Stimulated activated CD4-positive, alpha-beta T cell treated with anti-CD3 and anti-CD28 coated beads, Interleukin-15, amount 100 ng/mL, for 48 hours (primary cell): ENCODE data around the gene CACNA1I.

ENCODE experiments used
- DNase-seq, 2 donors: peaks; one replicate each; pipeline ENCODE4 v3.0.0-alpha.2; 2020; ENCODE audit warnings: low read depth in 2 of 2

The CACNA1I gene

DNA sequence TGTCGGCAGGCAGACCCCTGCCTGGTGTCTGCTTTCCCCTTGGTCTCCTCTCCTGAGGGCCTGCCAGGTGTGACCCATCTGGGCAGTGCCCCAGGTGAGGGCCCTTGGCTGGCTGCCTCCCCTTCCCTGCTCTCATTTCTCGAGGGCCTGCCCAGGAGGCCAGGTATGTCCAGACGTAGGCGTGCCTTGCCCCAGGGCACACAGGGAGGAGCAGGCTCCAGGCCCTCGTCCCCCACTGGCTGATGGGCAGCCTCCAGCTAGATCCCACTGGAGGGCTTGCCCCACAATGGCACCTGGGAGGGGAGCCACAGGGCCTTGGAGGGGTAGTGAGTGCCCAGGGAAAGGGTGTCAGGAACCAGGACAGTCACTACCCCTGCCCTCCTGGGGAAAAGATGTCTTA lies 95.9 kb downstream of the CACNA1I start:
- DNase-seq = no peak

DNA sequence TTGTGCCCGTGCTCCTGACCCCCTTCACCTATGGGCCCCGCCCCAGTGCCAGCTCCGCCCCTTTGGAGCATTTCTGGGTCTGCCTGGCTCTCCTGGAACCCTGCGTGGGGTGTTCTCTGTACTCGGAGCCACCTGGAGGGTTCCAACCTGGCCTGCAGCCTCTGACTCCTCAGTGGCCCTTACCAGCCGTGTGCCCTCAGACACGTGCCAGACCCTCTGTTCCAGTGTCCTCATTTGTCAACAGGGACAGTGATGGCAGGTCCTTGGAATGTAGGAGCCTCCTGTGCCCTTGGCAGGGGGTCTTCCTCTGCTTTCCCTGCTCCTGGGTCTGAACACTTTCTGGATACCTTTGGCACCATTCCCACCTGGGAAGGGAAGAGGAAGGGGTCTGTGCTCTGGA lies 96.4 kb downstream of the CACNA1I start:
- DNase-seq = no peak

- DNase-seq = no peak
Measured at GRCh38 chr22:39669432-39669831, 98.9 kb downstream of the CACNA1I start.

DNA sequence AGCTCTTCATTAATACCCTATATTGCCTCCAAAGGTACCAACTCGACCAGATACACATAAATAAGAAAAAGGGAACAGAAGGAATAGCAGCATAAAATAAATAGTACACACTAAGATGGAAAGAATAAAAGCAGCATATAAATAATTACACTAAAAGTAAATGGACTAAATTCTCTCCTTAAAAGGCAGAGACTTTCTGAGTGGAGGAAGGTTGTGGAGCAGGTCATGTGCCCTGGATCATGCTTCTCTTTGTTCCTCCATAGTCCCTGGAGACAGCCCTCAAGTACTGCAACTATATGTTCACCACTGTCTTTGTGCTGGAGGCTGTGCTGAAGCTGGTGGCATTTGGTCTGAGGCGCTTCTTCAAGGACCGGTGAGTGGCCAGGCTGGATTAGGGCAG lies 101.4 kb downstream of the CACNA1I start:
- DNase-seq = no peak

DNA sequence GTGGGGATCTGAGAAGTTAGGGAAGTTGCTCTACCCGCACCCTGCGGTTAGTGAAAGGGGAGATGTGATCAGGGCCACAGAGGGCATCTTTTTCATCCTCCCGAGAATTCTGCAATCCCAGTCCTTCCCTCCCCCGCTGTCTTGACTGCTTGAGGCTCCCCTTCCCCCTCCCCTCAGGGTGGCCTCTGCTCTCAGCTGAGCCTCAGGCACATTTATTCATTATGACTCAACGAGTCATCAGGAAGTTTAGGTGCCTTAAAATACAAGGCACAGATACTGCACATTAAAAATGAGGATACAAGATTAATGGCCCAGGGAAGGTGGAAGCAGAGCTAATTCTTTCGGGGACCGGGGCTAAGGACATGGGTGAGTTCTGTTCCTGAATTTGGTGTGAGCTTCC lies 104.0 kb downstream of the CACNA1I start:
- DNase-seq = no peak

DNA sequence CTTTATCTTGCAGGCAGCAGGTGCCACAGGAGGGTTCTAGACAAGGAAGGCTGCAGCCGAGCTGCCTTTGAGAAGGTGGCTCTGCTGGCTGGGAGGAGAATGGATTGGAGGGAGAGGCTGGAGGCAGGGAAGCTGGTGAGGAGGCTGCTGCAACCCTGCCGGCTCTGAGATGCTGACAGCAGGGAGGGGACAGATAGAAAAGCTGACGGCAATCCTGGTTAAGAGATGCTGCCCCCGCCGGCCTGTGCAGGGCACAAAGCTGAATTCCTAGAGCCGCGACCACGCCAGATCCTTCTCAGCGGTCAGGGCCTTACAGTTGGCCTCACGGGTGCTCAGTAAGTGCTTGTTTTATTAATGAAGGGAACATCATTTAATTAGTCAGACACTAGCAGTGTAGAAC lies 105.4 kb downstream of the CACNA1I start:
- no peak for DNase-seq

DNA sequence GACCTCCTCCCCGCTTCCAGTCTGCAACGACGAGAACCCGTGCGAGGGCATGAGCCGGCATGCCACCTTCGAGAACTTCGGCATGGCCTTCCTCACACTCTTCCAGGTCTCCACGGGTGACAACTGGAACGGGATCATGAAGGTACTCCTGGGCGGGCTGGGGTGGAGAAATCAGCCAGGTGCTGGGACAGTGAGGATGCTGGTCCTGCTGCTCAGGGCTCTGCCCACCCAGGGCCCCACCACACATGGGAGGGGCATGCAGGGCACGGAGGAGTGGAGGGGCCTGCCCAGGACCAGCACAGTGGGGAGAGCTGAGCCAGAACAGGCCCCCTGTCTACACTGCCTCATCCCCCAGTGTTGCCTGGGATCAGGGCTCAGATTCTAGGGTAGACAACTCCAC lies 107.4 kb downstream of the CACNA1I start:
- no peak for DNase-seq

GRCh38 chr22:39678862-39679490 lies 108.4 kb downstream of the CACNA1I start:
- no peak for DNase-seq

DNA sequence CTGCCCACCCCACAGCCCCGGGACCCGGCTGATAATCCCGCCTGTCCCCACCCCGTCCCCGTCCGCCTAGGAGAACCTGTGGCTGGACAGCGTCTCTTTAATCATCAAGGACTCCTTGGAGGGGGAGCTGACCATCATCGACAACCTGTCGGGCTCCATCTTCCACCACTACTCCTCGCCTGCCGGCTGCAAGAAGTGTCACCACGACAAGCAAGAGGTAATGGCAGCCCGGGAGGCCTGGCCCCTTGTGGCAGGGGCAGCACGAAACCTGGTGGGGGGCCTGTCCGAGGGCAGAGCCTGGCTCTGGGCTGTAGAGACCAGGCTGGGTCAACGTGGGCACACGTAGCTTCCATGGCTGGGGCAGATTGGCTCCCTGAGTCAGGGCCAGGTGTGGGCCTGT lies 109.1 kb downstream of the CACNA1I start:
- no peak for DNase-seq

- DNase-seq = no peak
Measured at GRCh38 chr22:39680486-39680885, 109.9 kb downstream of the CACNA1I start.

DNA sequence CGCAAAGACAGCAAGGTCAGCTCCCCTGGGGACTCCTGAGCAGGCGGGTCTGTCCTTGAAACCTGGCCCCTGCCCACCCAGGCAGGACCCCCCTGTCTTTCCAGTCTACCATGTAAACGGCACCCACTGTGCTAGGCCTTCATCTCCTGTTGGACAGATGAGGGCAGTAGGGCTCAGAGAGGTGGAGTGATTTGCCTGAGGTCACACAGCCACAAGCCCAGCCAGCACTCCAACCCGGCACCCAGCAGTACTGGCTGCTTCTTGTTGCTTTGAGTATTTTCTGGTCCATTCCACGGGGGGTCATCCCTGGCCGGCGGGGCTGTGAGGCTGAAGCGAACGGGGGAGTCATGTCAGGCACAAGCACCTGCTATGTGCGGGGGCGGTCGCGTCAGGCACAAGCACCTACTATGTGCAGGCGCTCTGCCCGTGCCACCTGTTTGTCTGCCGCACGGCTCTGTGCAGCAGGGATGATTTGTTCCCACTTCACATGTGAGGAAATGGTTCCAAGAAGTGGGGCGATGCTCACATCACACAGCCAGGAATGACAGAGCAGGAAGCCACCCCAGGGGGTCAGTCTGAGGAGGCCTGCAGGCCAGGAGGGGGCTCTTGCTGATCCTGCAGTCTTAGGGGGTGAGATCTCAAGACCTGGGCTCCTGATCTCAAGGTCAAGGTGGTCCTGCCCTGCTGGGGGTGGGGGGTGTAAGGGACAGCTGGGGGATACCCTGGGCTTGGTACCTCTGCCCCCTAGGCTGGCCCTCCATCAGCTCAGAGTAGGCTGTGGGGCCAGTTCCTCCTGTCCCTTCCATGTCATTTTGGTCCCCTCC lies 110.7 kb downstream of the CACNA1I start:
- no peak for DNase-seq

DNA sequence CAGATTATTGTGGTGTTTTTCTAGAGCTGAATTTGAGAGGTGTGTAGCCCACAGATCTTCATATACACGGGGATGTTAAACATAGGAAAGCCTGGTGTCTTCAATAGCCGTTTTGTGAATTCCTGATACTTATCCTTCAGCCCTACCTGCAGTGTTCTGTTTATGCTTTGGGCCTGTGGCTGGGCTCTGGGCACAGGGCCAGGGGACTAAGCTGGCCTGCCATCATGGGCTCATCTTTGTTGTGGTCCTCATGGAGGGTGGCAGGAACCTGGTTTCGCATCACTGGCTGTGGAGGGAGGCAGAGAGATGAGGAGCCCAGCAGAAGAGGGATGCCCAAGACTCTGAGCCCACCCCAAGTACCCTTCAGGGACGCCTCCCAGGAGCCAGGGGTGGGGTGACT lies 112.4 kb downstream of the CACNA1I start:
- no peak for DNase-seq

DNA sequence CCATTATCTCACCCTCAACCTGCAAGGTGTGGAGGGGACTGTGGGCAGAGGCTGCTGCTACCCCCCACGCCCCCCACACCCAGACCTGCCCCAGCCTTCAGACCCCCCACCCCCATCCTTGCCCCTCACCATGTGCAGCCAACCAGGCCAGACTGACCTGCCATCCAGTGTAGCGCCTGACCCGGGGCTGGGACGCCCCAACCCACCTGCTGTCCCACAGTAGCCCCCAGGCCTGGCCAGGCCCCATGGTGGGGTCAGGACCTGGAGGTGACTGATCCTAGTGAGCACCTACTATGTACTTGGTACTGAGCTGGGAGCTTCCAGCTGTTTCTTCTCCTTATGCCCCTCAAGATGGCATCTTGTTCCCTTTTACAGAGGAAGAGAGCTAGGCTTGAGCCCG lies 113.1 kb downstream of the CACNA1I start:
- no peak for DNase-seq

- DNase-seq = no peak
Measured at GRCh38 chr22:39684702-39685281, 114.2 kb downstream of the CACNA1I start.

DNA sequence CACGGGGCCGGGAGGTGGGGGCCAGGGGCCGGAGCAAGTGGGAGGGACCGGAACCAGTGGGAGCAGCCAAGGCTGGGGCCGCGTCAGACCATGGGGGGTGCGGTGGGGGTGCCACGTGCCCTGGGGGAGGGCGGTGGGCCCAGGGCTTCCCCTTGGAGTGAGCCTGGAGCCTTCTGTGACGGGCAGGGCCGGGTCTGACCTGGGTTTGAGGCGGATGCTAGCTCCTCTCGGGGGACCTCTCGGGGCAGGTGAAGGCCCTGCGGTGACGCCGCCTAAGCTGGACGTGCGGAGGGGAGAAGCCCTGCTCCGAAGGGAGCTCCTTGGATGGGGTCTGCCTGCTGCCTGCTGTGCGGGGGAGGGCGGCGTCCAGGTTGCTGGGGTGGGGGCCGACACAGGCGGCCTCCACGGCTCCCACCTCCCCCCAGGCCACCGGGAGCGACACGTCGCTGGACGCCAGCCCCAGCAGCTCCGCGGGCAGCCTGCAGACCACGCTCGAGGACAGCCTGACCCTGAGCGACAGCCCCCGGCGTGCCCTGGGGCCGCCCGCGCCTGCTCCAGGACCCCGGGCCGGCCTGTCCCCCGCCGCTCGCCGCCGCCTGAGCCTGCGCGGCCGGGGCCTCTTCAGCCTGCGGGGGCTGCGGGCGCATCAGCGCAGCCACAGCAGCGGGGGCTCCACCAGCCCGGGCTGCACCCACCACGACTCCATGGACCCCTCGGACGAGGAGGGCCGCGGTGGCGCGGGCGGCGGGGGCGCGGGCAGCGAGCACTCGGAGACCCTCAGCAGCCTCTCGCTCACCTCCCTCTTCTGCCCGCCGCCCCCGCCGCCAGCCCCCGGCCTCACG lies 115.0 kb downstream of the CACNA1I start:
- no peak for DNase-seq

- DNase-seq = no peak
Measured at GRCh38 chr22:39686178-39686620, 115.6 kb downstream of the CACNA1I start.

GRCh38 chr22:39686776-39687525 lies 116.4 kb downstream of the CACNA1I start:
- DNase-seq = no peak

DNA sequence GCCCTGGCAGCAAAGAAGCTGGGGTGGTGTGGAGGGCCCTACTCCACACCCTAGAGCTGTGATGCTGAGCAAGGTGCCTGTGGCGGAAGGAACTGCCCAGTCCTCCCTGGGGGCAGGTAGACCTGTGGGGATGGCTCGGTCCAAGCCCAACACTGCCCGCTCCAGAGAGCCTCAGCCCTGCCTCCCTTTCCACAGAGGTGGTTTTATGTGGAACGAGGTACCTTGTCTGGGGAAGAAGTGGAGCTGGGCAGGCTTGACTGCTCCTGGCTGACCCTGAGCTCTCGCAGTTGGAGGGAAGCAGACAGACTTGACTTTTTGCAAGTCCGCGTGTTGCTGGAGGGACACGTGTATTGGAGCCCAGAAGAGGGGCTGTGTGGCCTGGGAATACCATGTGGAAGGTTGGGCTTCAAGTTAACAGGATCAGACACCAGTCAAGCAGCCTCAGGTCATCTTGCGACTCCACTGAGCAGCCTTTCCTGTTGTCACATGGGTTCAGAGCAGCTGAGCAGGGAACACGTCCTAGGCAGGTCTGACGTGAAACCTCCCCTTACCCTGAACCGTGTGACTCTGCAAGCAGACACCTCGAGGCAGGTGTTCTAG lies 117.7 kb downstream of the CACNA1I start:
- no peak for DNase-seq

- DNase-seq = no peak
Measured at GRCh38 chr22:39689421-39689820, 118.9 kb downstream of the CACNA1I start.

DNA sequence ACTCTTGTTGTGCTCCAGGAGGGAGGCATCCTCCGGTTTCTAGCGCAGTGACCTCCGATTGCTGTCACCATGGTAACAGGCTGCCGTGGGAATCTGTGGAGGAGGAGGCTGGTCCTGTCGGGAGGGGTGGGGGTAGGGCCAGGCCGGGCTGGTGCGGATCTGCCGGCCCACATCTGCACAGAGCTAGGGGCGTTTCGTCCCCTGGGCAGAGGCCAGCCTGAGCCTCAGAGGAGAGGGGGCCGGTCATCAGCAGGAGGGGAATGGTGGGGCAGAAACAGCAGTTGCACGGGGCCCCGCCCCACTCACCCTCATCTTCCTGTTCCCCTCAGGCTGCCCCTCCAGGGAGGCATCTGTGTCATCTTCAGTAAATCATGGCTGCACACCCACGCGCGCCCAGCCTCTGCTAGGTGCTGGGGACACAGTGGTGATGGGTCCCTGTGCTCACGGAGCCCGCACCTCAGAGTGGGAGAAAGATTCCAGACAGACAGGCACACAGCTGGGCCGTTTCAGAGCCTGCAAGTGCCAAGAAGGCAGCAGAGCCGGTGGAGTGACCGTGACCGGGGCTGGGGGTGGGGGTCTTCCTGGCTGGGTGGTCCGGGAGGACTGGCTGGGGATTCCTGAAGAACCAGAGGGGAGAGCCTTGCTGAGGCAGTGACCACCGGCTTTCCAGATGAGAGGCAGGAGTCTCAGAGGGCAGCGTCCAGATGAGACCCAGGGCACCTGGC lies 120.5 kb downstream of the CACNA1I start:
- DNase-seq = peak in 1 of 2 donors; percentile 25
